PC-9 (cell line): ENCODE results near the gene ITFG1. TPM values are rescaled to one million over a fixed set of nuclear protein-coding genes. Genes with fewer than 3 reads are reported as not detected.

ENCODE experiments used
- BruUV-seq: library from RNA; stranded (reverse); fragments of 400-500 nt; replicated peaks from 2 replicates; lab custom pipeline; 2021; lab: Mats Ljungman, UMichigan
- CTCF ChIA-PET: fragments of 300-600 bp; sonication (Branson Sonifier 250); formaldehyde crosslinking; loops from one replicate; lab custom pipeline; 2022; ENCODE audit warnings: antibody characterized with exemption; lab: Charles Lee
- POLR2A ChIA-PET: fragments of 300-600 bp; sonication (Branson Sonifier 250); formaldehyde crosslinking; loops from one replicate; lab custom pipeline; 2022; ENCODE audit warnings: antibody characterized with exemption; ENCODE audit not compliant: unreplicated experiment; lab: Charles Lee
- DNase-seq, 2 experiments: peaks; one replicate each; pipeline versions ENCODE4 v3.0.0 to v3.0.0-alpha.2; 2015 to 2022; ENCODE audit warnings: mixed read lengths in 1 of 2
- H2AFZ ChIP-seq: fragments of 200-600 bp; sonication (generic); 2 replicates; pipeline ENCODE4 v1.8.1; 2017; ENCODE audit warnings: antibody characterized with exemption
- H3F3A ChIP-seq: fragments of 200-600 bp; sonication (generic); 2 replicates; pipeline ENCODE4 v1.8.1; 2017; ENCODE audit warnings: antibody characterized with exemption, mild to moderate bottlenecking, low read depth; ENCODE audit not compliant: insufficient read depth
- H3K27ac ChIP-seq: fragments of 200-600 bp; sonication (generic); 2 replicates; pipeline ENCODE4 v1.6.1; 2016; ENCODE audit warnings: mixed run types
- H3K27me3 ChIP-seq: fragments of 200-600 bp; sonication (generic); 2 replicates; pipeline ENCODE4 v1.6.1; 2016; ENCODE audit warnings: low read depth, mixed run types; ENCODE audit not compliant: insufficient read depth
- H3K36me3 ChIP-seq: fragments of 200-600 bp; sonication (generic); 2 replicates; pipeline ENCODE4 v1.6.1; 2016; ENCODE audit warnings: low read depth, mixed run types
- H3K4me1 ChIP-seq: fragments of 200-600 bp; sonication (generic); replicated peaks from 2 replicates; pipeline ENCODE4 v1.6.1; 2016; ENCODE audit warnings: mixed run types; ENCODE audit not compliant: insufficient read depth
- H3K4me2 ChIP-seq: fragments of 200-600 bp; sonication (generic); 2 replicates; pipeline ENCODE4 v1.6.1; 2017; ENCODE audit warnings: mixed run types
- H3K4me3 ChIP-seq: fragments of 200-600 bp; sonication (generic); 2 replicates; pipeline ENCODE4 v1.6.1; 2016; ENCODE audit warnings: mixed run types
- H3K79me2 ChIP-seq: fragments of 200-600 bp; sonication (generic); 2 replicates; pipeline ENCODE4 v1.6.1; 2017; ENCODE audit warnings: low read depth, mixed run types
- H3K9me2 ChIP-seq: fragments of 200-600 bp; sonication (generic); 2 replicates; pipeline ENCODE4 v1.8.1; 2017; ENCODE audit warnings: mild to moderate bottlenecking; ENCODE audit not compliant: insufficient read depth
- H3K9me3 ChIP-seq: fragments of 200-600 bp; sonication (generic); 2 replicates; pipeline ENCODE4 v1.8.1; 2016; ENCODE audit warnings: low read depth; ENCODE audit not compliant: insufficient read depth
- H4K20me1 ChIP-seq: fragments of 200-600 bp; sonication (generic); 2 replicates; pipeline ENCODE4 v1.8.1; 2017; ENCODE audit not compliant: insufficient read depth
- CTCF ChIP-seq: fragments of 200-600 bp; sonication (generic); conservative IDR thresholded peaks from 2 replicates; pipeline ENCODE4 v1.6.1; 2017; ENCODE audit warnings: mixed run types, antibody characterized with exemption, mild to moderate bottlenecking, moderate library complexity
- EZH2 ChIP-seq: fragments of 200-600 bp; sonication (generic); IDR thresholded peaks from 2 replicates; pipeline ENCODE4 v1.8.0; 2017; ENCODE audit warnings: antibody characterized with exemption, low read depth
- intact Hi-C: fragments of 100-400 bp; cut with micrococcal nuclease; formaldehyde crosslinking; loops from one replicate; pipeline ENCODE4 v1.10.0; 2022; ENCODE audit not compliant: unreplicated experiment
- total RNA-seq: library from RNA; stranded (reverse); gene quantifications from 2 replicates; pipeline ENCODE4 v1.2.3, GENCODE V29; 2021

The ITFG1 gene
- total RNA-seq, 1 experiment from 2014 or later, result 33.0 TPM

GRCh38 chr16:47499080-47499699 lies 38.3 kb upstream of the ITFG1 start:
- no peak overlapping the region for H2AFZ ChIP-seq

GRCh38 chr16:47493381-47494337 lies 32.8 kb upstream of the ITFG1 start:
- intact Hi-C loops, result no loop called here
- Histone ChIP-seq H2AFZ (no peak overlapping the region), H3K79me2 (peaks cover 5% of the 10 kb centered on the region; the same call in 1 of the 2 replicates), H3K9me2 (no peaks in the 10 kb centered on the region), H3F3A (no peaks in the 10 kb centered on the region), H4K20me1 (peaks cover 6% of the 10 kb centered on the region; the same call in 1 of the 2 replicates), H3K4me3 (no peak overlapping the region), H3K36me3 (no peaks in the 10 kb centered on the region), H3K27me3 (no peaks in the 10 kb centered on the region), H3K4me1 (no peaks in the 10 kb centered on the region), H3K9me3 (no peaks in the 10 kb centered on the region), H3K4me2 (no peak overlapping the region), H3K27ac (no peak overlapping the region)
- BruUV-seq, result no TSS peak
- CTCF ChIA-PET, result no interaction called here
- no peak for DNase-seq
- POLR2A ChIA-PET, result no interaction called here
- no peak for TF ChIP-seq CTCF
- no peak for TF ChIP-seq EZH2

More at GRCh38 chr16:47499080-47499699, 38.3 kb upstream of the ITFG1 start:
- H3K9me2 ChIP-seq, result no peaks in the 10 kb centered on the region
- 0 out of 2 replicates have a peak, but pooled peaks cover 4% of the 10 kb centered on the region for H3K79me2 ChIP-seq
- POLR2A ChIA-PET, result no interaction called here
- intact Hi-C loops, result no loop called here
- no peaks in the 10 kb centered on the region for H3K27me3 ChIP-seq
- H3K36me3 ChIP-seq, result peaks cover 11% of the 10 kb centered on the region; the same call in 1 of the 2 replicates
- no peak overlapping the region for H3K27ac ChIP-seq
- H3K4me2 ChIP-seq, result no peak overlapping the region
- H3K9me3 ChIP-seq, result no peaks in the 10 kb centered on the region
- TF ChIP-seq EZH2 (no peak), CTCF (no peak)
- H3F3A ChIP-seq, result no peaks in the 10 kb centered on the region
- BruUV-seq, result no TSS peak
- no peak for DNase-seq
- no peaks in the 10 kb centered on the region for H3K4me1 ChIP-seq
- CTCF ChIA-PET, result no interaction called here
- H3K4me3 ChIP-seq, result no peak overlapping the region
- H4K20me1 ChIP-seq, result peaks cover 6% of the 10 kb centered on the region; the same call in 1 of the 2 replicates

- Histone ChIP-seq H3K4me3 (no peak overlapping the region), H4K20me1 (peaks cover 6% of the 10 kb centered on the region; the same call in 1 of the 2 replicates), H3K27ac (no peak overlapping the region), H3K79me2 (peaks cover 14% of the 10 kb centered on the region), H3K4me2 (no peak overlapping the region), H3F3A (no peaks in the 10 kb centered on the region), H3K4me1 (no peaks in the 10 kb centered on the region), H2AFZ (no peak overlapping the region), H3K9me3 (no peaks in the 10 kb centered on the region), H3K9me2 (no peaks in the 10 kb centered on the region), H3K36me3 (no peaks in the 10 kb centered on the region), H3K27me3 (no peaks in the 10 kb centered on the region)
- intact Hi-C loops, result no loop called here
- BruUV-seq, result no TSS peak
- CTCF ChIA-PET, result no interaction called here
- POLR2A ChIA-PET, result no interaction called here
- TF ChIP-seq EZH2 (no peak), CTCF (no peak)
- no peak for DNase-seq
Observed at GRCh38 chr16:47492428-47493377, 31.8 kb upstream of the ITFG1 start.
